Activated CD4-positive, alpha-beta T cell treated with anti-CD3 and anti-CD28 coated beads for 1 hour (primary cell): ENCODE data around the gene LIN54.

Experiments
- DNase-seq: peaks from one replicate; pipeline ENCODE4 v3.0.0-alpha.2; 2020

LIN54 gene

DNA sequence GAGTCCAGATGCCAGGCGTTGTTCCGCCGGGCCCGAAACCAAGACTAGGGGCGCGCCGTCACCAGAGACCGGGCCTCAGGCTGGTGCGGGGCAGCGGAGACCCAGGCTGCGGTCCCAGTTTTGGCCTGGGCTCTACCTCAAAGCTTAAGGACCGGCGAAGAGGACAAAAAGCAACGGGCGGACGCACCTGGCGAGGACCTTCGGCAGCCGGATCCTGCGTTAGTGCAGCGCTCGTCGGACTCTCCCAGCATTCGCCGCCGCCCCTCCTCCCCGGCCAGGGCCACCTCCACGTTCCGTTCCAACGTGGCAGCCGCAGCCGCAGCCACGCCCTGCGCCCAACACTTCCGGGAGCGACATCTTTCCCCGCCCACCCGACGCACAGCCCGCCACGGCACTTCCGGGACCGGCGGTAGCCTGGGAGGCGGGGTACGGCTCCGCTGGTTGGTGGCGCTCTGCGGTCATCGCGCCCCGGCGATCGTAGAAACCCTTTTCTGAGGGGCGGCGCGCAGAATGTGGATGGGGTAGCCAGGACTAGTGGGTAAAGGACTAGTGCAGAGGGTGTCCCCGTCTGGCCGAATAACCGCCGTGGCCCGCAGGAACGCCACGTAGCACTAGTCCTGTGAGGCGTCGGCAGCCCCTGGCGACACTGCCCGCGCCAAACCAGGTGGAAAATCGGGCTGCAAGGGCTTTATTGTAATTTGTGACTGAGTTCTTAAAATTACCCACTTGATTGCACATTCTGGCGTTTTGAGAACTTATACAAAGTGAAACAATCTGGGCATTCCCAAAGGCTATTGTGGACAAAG lies 119.5 kb downstream of the LIN54 start, which contains the start of gene SEC31A:
TSS of gene SEC31A (minus strand) at position 253 of the 806 bp plus-strand sequence. CDS start 9,217 bp downstream, outside the sequence.
- peak; percentile 94 for DNase-seq

DNA sequence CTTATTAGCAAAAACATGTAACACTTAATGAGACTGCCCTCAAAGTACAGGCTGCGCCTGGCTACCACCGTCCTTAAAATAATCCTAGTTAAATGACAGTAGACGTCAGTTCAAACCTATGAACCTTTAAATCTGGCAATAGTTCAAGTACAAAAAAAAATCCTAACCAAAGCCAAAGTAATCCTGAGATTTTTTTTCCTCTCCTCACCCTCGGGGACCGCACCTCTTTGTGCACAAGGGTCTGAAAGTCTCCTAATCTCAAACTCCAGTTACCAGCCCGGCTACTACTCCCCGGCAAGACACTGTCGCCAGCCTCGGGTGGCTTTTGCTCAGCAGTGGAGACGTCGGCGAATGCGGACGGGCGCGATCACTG lies 120.1 kb downstream of the LIN54 start:
- DNase-seq, result no peak

DNA sequence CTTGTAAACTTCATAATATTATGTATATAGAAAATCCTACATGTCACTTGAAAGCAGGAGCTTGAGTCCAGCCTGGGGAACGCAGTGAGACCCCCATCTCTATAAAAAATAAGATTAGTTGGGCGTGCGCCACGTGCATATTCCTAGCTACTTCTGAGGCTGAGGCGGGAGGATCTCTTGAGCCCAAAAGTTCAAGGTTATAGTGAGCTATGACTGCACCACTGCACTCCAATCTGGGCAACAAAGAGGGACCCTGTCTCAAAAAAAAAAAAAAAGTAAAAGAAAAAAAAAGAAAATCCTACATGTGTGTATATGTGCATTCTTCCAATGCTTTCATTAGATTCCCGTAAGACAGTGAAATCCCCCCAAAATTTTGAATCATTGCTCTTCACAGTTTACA lies 121.3 kb downstream of the LIN54 start:
- no peak for DNase-seq

DNA sequence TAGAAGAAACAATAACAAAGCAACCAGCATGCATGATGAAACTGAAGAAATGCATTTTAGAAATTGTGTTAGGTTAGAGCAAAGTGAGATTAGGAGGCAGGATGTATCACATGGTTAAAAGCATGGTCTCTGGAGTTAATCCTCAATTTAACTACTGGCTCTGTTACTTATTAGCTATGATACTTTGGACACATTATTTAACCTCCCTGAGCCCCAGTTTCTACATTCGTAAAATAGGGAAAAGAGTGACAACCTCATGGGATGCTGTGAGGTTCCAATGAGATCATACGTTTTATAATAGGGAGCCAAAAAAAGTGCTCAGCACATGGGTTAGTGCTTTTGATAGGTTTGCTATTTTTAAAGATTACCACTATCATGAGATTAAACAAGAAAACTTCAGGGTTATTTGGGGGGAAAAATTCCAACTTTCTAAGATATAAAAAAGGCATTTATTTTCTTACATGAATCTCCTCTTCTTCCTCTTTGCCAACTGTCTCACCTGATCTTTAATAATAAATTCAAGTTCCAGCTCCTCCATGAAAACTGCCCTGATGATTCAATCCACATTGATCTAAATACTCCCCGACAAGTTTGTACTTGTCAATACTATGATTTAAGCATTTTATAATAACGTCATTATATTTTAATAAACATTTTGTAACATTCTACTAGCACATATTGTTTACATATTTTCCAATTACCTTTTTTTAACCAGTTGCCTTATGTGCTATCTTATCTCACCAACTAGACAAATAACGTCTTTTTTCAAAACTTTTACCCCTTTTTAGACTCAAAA lies 124.3 kb downstream of the LIN54 start:
- no peak for DNase-seq

DNA sequence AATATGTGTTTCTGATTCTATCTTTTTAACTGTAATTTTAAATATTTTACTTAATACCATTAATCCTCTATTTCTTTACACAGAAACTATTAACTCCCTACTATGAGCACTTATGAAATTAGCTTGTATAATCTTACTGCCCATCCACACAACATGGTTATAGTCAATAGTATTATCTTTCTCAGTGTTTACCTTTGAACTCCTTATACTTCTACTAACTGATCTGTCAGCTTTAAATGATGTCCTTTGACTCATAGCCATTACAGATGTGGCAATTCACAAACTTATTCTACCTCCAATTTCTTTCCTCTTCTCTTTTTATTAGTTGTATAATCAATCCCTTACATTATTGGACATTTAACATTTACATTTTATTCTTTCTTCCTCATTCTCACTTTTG lies 125.2 kb downstream of the LIN54 start:
- no peak for DNase-seq
